Measurements from ENCODE around the gene AANAT. TPM values are rescaled to one million over a fixed set of nuclear protein-coding genes. Genes with fewer than 3 reads are reported as not detected.

The AANAT gene
- total RNA-seq, 1 experiment from 2014 or later = not detected

DNA sequence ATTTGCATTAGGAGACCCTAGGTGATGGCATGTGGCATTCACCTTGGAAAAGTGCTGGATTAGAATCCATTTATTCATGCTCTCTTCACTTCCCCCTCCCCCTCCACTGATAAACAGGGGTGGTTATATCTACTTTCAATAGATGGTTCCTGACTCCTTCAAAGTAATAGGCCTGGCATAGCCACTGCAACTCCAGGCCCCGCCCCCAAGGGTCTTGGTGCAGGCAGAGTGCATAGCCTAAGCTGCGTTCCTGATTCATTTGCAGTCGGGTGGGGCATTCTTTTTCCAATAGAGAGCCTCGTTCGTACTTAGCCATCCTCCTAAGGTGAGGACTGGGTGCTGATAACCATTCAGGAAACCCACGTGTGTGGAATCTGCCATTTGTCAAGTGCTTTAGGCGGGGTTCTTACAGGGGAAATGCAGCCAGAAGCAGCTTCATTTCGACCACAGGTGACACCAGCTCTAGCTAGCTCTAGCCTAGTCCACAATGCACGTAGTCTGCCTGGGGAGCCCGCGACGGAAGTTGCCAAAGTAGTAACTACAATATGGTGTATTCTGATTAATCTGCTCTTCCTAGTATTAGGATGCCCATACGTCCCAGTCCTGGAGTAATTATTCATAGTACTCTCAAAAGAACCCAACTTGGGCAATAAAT is 25.6 kb upstream of the AANAT start:
- no peak for DNase-seq (ENCODE audit: extremely low read depth, low read depth)

DNA sequence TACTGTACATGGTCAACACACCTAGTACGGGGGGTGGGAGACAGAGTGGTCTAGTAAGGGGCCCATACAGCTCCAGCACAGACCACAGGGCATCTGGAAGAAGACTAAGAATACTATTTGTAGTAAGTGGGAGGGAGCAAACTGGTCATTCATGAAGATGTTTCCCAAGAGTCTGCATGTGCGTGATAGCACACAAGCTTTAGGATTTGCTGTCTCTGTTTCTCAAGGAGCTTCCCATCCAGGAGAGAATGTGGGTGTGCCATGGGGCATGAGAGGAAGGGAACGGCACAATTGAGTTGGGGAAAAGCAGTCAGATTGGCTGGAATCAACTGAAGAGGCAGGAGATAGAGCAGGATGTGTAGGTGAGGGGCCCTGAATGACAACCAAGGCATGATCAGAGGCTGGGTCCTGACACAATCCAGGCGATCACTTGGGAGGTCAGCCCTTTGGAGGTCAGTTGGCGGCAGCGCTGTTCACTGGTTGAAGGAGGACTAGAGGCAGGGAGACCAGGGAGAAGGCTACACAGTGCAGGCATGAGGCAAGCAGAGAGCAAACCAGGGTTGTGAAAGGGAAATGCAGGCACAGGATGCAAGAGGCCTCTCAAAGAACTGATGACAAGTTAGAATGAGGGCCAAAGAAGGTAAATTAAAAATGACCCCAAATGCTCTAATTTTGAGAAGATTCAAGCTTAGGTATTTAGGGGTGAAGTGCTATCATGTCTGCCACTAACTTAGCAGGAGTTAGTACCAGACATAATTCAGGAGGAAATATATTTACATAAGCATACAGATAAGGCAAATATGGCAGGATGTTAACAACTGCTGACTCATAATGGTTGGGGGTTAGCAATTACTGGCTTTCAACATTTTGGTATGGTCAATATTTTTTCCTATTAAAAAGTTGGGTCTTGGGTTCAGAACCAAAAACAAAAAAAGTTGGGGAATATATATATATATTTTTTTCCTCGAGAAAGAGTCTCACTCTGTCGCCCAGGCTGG is 24.8 kb upstream of the AANAT start:
- DNase-seq (ENCODE audit: extremely low read depth, low read depth) = no peak

DNA sequence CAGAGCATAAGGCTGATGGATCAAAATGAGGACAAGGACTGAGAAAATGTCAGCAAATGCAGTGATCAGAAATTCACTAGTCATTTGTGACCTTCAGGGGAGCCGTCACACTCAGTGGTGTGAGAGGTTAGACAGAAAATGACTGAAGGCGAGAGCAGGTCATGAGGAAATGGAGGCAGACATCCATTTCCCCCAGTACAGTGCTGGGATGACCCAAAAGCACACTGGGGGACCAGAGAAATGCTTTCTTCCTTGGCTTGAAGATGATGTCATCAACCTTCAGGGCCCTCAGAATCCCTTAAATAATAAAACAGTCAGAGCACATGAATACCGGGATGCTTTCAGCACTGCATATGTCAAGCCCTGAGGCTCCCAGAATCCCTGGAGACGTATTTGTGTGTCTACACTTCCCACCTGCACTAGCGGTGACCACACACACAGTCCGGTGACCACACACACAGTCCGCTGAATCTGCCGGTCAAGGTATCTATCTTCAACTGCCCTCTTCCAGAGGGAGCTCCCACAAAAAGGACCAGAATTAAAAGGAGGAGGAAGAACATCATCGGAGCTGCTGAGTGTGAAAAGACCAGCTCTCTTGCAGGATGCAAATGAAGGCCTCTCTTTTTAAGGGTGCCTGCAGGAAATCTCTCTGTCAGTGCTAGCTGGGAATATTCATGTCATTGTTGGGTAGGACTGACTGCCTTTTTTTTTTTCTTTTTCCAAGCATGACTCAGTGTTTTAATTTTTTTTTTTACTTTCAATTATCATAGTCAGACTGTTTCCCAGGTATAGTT is 22.7 kb upstream of the AANAT start:
- no peak for DNase-seq (ENCODE audit: extremely low read depth, low read depth)

DNA sequence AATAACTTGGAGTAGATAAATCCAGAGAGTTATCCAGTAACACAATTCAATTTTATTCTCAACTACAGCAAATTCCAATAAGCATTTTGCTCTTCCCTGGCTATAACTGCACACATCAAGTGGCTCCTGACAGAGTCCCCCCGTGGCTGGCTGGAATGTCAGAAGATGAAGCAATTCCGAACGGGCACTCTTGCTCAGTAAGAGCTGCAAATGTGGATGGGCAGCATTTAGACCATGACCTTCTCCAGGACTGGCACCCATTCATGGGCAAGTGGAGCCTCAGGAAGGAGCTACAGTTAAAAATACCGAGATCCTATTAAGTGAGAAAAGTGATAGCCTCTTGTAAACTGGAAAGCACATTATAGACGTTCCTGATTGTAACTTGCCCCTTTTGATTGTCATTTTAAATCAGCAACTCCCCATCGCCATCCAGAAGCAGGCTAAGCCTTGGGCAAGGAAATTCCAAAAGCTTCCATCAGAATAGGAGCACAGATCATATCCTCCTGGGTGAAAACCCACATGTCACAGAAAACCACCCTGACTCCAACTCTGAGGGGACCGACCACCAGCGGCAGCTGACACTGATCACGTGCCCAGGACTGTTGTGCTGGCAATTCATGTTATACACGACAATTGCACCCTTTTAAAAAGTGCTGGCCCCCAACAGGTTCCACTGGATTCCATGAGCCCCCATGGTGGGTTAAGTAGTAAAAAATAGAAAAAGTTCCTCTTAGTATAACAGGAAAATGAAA is 21.5 kb upstream of the AANAT start:
- DNase-seq (ENCODE audit: extremely low read depth, low read depth) = no peak

DNA sequence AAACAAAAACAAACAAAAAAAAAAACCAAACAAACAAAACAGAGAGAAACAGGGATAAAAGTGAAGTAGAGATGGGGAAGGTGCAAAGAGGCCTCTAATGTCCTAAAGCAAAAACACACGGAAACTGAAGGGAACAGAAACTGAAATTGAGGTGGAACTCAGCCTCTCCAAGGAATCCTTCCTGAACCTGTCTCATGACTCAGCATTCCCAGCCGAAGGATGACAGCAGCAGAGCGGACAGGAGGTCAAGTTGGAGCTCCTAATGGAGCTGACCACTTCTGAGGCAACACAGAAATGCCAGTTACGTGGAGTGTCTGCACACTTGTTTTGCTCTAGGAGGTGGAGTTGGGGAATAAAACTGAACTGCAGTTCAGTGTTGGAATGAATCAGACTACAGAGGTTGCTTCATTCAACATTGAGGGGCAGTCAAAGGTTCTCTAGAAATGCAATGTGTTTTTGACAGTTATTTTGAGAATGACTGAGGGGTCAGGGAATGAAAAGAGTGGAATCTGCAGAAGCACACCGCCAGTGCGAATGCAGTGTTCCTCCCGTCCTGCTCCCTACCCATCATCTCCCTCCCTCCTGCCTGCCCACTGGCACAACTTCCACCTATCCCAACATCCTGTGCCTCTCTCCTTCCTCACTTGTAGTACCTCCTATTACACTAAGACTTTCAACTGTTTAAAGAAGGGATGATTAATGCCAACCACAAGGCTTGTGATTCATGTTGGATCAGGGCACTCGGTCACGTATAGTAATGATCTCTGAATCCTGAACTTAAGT is 20.8 kb upstream of the AANAT start:
- DNase-seq (ENCODE audit: extremely low read depth, low read depth) = peak; percentile 73

DNA sequence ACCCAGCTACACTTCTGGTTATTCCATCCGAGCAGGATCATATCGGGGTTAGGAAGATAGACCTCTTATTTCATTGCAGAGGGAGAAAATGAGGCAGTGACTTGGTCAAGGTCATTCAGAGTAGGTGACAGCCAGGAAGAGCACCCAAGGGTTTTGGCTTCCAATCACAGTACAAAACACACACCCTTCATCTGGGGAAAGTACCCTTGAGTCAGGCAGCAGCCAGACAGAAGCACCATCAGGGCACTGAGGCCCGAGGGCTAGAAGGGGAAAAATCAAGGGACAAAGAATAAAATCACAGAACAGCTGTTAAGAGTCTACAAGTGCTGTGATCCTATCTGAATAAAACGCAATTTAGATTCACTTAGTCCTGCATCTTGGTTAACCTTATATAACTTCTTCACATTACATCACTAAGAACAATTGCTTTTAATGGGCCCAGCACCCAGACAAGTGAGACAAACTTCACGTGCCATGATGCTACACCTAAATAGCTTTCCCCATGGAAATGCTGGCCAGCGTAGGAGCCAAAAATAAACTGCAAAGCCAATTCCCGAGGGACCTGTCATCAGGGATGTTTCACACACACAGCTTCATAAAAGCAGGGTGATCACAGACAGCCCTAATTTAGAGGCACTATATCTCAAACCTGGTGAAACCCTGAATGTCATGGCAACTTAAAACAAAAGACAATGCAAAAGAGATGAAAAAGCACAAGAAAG is 19.3 kb upstream of the AANAT start:
- no peak for DNase-seq (ENCODE audit: extremely low read depth, low read depth)

DNA sequence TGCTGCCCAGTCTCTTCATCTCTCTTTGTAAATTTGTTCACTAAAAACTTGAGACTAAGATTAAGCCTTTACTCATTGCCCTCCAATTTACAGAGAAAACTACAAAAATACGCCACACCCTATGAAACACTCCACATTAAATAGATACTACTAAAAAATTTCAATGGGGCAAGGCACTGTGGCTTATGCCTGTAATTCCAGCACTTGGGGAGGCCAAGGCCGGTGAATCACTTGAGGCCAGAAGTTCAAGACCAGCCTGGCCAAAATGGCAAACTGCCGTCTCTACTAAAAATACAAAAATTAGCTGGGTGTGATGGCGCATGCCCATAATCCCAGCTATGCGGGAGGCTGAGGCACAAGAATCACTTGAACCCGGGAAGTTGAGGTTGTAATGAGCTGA is 18.3 kb upstream of the AANAT start:
- no peak for DNase-seq (ENCODE audit: extremely low read depth, low read depth)

DNA sequence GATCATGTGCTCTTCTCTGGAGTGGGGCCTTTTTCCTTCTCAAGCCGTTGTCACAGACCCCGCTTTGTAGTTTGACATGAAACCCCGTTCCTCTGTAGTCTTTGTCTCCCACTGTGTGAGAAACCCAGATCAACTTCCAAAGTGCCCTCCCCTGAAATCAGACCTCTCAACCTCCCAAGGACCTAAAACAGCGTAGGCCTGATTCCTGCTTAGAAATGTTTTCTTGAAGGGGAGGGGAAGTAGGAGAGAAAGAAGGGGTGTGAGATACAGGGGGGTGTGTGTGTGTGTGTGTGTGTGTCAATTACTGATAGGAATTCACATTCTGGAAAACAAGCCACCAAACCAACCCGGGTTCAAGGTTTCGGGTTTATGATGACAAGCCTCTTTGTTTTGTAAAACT is 15.9 kb upstream of the AANAT start:
- no peak for DNase-seq (ENCODE audit: extremely low read depth, low read depth)

DNA sequence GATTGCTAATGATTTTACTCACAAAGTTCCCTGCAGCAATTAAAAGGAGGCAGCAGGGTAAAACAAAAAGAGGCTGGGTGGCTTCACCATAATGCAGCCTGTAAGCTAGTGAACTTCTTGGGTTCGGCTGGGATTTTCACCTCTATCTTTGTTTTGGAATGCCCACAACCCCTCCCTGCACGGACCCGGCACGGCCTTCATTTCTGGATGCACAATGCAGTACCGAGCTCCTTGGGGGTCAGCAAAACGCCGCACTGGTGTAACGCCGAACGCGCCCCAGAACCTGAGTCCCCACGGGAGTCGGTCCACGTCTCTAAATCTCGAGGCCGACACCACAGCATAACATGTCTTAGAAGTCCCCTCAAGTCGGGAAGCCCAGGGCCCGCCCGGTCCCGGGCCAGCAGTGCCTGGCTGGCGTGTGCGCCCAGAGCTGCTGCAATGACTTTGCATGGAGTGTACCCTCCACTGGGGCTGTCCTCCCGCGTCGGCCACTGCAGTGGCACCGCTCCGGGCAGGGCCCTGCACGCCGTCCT is 15.2 kb upstream of the AANAT start:
- no peak for DNase-seq (ENCODE audit: extremely low read depth, low read depth)

DNA sequence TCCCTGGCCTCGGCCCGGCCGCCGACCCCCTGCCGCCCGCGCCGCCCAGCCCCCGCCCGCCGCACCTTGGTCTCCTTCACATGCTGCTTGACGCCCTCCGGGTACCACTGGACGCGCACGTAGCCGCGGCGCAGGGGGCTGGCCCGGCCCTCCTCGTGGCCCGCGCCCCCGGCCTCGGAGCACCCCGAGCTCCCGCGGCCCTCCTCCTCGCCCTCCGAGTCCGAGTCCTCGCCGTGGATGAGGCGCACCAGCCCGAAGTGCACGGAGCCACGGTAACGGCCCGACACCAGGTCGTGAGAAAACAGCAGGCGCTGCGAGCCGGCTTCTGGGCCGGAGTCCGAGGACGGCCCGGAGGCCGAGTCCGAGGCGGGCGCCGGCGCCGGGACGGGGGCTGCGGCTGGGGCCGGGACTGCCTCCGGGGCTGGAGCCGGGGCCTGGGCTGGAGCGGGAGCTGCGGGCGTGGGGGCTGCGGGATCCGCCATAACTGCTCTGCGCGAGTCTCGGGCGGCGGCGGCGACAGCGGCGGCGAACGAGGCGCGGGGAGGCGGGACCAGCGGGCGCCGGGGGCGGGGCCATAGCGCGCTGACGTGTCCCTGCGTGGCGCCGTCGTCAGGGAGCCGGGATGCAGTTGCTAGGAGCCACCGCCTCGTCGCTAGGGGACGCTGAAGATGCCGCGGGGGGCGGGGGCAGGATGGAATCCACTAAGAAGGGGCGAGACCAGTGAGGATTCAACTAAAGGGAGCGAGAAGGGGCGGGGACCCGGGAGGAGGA is 14.6 kb upstream of the AANAT start, which contains the start of gene UBE2O:
Gene UBE2O (minus strand): TSS at position 493 of the 771 bp plus-strand sequence. CDS start 11 bp downstream, at position 482.
- peak; percentile 82 for DNase-seq (ENCODE audit: extremely low read depth, low read depth)

DNA sequence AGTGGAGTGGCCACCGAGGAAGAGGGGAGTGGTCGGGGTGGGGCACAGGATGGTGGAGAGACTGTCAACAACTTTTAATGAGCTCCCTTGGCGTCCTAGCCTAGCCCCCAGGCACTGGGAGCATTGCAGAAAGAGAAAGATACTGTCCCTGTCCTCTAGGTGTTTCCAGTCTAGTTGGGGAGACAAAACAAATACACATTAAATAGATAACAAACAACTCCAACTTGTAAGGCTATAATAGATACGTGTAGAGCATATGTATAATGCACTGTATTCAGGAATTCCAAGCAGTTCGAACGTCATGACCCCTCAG is 14.0 kb upstream of the AANAT start:
- no peak for DNase-seq (ENCODE audit: extremely low read depth, low read depth)

DNA sequence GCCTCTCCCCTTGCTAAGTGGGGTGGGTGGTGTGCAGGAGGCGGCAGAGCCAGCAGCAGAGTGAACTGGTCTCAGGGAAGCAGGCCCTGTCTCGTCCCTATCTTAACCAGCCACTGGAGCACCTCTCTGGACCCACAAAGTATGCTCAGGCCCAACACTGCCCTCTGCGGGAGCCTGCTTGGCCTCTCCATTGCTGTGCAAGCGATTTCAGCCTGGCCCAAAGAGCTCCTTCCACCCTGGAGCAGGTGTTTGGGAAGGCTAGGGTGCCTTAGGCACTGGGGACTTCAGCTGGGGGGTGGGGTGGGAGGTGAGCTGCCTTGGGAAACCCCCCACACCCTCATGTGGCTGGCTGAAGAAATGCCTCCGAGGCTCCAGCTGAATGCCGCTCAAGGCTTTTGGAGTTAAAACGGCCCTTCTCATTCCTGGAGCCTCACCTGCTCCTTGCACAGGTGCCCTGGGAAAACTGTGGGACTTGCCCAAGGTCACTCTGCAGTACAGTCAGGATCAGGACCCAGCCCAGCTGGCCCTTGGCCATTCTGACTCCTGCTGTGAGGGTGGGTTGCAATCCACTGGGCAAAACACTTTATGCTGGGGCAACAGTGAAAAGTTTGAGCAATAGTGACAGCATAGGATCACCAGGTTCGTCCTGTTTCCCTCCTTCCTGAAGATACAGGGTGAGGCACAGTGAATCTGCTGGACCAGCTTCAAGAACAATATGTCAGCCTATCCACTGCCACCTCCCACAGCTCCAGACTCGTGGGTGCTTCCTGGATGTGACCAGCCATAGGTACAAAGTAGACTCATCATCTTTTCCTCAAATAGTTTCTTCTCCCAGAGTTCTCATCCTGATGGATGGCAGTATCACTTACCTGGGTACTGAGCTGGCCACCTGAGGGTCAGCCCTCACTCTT is 8.6 kb upstream of the AANAT start:
- peak; percentile 58 for DNase-seq (ENCODE audit: extremely low read depth, low read depth)

DNA sequence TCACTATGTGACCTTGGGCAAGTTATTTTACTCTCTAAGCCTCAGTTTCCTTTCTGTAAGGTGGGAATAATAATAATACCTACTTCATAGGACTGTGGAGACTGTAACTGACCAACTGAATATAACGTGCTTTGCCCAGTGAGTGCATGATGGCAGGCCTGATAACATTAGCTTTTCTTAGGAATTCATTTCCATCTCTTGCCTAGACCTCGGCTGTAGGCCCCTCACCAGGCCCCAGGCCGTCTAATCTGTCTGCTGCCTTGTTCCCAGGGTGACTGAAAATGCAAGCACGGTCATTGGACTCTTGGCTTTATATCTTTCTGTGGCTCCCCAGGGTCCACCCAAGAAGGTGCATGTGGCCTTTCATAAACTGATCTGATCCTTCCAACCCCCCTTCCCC is 7.7 kb upstream of the AANAT start:
- DNase-seq (ENCODE audit: extremely low read depth, low read depth) = no peak

DNA sequence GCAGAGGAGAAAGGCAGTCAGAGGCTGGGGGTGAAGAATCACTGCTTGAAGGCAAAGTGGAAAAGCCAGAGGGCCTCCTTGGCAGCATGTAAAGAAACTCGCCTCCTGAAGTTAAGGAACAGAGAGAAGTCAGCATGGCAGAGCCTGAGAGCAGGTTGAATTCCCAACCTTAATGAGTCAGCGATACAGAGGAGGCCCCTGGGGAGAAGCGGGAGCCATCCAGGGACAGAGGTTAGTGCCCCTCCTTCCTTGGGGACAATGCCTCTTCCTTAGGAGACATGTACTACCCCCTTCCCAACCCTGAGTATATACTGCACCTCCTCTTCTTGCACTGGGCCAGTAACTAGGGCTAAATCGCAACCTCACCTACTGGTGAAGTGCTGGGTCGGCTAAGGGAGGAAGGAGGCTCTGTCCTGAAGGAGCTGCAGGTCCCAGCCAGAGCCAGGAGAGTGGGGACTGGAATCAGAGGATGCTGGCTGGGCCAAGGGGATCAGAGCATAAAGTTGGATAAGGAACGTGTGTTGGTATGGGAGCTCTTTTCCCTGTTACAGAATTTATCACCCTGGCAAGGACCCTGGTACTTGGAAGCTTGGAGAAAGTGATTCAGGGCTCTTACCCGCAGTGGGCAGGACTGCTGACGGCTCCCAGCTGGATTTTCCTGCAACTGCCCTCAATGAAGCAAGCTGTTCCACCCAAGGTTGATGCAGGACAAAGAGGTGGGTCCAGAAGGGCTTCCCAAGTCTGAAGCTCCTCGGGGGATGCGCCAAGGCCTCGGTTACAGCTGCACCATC is 5.4 kb upstream of the AANAT start:
- no peak for DNase-seq (ENCODE audit: extremely low read depth, low read depth)

DNA sequence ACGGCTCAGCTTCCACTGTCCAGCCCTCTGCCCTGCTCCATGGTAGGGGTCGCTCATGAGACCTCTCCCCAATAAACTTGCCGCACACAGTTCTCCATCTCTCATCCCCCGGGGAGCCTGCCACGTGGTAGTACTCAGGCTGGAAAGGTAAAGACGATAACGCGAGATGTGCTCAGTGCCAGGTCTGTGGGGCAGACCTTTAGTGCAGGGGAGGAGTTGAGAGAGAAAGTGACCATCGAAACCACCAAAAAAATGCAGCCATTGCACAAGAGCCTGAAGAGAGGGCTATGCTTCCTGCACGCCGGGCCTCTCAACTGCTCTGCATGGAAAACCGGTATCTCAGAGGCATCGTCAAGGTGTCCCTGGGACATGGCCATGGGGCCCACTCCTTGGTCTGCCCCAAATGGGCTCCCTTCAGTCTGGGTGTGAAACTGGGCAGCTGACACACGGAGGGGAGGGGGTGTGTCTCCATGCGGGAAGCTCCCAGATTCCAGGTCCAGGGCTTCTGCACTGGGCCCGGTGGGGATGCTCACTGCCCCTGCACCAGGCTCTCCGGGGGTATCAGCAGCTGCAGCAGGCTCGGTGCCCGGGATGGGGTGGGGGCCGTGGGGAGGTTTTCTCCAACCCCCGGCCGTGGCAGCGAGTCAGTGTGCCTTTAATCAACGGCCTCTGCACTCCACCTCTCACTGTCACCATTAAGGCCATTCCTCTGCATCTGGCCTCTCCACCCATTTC is 4.7 kb upstream of the AANAT start:
- DNase-seq (ENCODE audit: extremely low read depth, low read depth) = no peak

DNA sequence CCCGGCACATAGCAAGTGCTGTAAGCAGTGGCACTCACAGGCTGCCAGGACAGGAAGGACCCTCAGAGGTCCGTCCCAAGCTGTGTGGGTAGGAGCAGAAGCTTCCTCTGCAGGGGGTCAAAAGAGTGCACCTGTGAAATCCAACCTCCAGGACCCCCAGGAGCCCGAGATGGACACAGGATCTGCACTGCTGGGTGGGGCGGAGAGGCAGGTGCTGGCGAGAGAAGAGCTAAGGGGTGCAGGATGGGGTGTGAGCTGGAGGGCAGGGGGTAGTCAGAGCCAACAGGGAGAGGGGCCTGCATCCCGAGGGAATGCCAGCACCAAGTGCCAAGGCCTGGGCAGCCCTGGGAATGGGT is 650 bp upstream of the AANAT start:
- DNase-seq (ENCODE audit: extremely low read depth, low read depth) = no peak

Measured in NCI-H460 (cell line).